Ishikawa (cell line): ENCODE measurements around the gene LRFN3.

Experiments
- FOXM1 ChIP-seq: IDR thresholded peaks from 2 replicates; pipeline ENCODE4 v1.6.1; 2012; ENCODE audit warnings: low read depth, borderline replicate concordance
- NFIC ChIP-seq: IDR thresholded peaks from 2 replicates; pipeline ENCODE4 v1.6.1; 2012
- RAD21 ChIP-seq: IDR thresholded peaks from 2 replicates; pipeline ENCODE4 v1.6.1; 2012; ENCODE audit warnings: low read depth
- TAF1 ChIP-seq: IDR thresholded peaks from 2 replicates; pipeline ENCODE4 v1.6.1; 2012; ENCODE audit warnings: low read depth, mild to moderate bottlenecking
- TCF12 ChIP-seq: IDR thresholded peaks from 2 replicates; pipeline ENCODE4 v1.6.1; 2012; ENCODE audit warnings: low read depth
- YY1 ChIP-seq: IDR thresholded peaks from 2 replicates; pipeline ENCODE4 v1.6.1; 2012; ENCODE audit warnings: low read depth
- TF ChIP-seq, protein P1 (sequence below): IDR thresholded peaks from 2 replicates; pipeline ENCODE4 v1.6.1; 2012

DNA sequence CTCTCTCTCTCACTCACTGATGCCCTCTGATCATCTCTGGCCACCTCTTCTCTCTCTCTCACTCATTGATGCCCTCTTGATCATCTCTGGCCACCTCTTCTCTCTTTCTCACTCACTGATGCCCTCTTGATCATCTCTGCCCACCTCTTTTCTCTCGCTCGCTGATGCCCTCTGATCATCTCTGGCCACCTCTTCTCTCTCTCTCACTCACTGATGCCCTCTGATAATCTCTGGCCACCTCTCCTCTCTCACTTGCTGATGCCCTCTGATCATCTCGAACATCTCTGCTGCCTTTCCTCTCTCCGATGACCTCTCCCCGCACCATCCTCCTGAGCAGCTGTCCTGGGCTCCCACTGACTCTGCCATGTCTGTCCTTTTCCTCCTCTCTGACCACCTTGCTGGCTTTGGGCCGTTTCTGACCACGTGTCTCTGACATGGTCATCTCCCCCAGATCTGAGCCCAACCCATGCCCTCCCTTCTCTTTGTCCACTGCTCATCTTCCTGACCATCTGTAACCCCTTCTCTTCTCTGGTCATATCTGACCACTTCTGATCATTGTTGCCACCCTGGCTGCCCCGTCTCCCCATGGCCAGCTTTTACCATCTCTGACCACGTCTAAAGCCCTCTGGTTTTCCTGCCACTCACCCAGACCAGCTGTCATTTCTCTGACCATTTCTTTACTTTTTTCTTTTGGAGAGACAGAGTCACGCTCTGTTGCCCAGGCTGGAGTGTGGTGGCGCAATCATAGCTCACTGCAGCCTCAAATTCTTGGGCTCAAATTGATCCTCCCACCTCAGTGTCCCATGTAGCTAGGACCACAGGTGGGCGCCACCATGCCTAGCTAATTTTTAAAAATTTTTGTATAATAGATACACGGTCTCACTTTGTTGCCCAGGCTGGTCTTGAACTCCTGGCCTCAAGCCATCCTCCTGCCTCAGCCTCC is 2.4 kb downstream of the LRFN3 start:
- TF ChIP-seq TCF12, result no peak
- TF ChIP-seq NFIC, result no peak
- TF ChIP-seq, protein P1, sequence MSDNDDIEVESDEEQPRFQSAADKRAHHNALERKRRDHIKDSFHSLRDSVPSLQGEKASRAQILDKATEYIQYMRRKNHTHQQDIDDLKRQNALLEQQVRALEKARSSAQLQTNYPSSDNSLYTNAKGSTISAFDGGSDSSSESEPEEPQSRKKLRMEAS, result no peak
- TF ChIP-seq FOXM1, result no peak
- TF ChIP-seq YY1, result no peak
- no peak for TF ChIP-seq TAF1
- TF ChIP-seq RAD21, result no peak
